Spleen (tissue), 7 donors: ENCODE results near the gene COL5A1.

Experiments used
- POLR2A ChIP-seq, 3 donors: fragments of 450-650 bp; IDR thresholded peaks; one replicate each; pipeline ENCODE4 v1.5.1; 2017; ENCODE audit warnings: antibody characterized with exemption in 3 of 3, mild to moderate bottlenecking in 1 of 3
- POLR2AphosphoS5 ChIP-seq, 3 donors: sonication (generic); formaldehyde crosslinking; IDR thresholded peaks; one replicate each; pipeline ENCODE4 v1.5.1; 2017; ENCODE audit warnings: antibody characterized with exemption in 3 of 3
- TF ChIP-seq, protein P1 (sequence below), 11 experiments: fragments of 200-600 bp in 7 of 11; fragments of 450-650 bp in 4 of 11; sonication (generic) in 4 of 11; IDR thresholded peaks in 8 of 11; conservative IDR thresholded peaks in 3 of 11; 1 replicate in 7 of 11; 2 replicates in 4 of 11; pipeline versions ENCODE4 v1.4.0 to v1.8.0; 2016 to 2021; ENCODE audit warnings: antibody characterized with exemption in 11 of 11, inconsistent platforms in 4 of 11, mild to moderate bottlenecking in 1 of 11
- donor health status: DM: no; HTN: no; CAD: no; lungs with moderate emphysema.
- donor health status: DM: no; HTN: no; CAD: no.
- donor health status: DM: no; HTN: no; CAD: no.

DNA sequence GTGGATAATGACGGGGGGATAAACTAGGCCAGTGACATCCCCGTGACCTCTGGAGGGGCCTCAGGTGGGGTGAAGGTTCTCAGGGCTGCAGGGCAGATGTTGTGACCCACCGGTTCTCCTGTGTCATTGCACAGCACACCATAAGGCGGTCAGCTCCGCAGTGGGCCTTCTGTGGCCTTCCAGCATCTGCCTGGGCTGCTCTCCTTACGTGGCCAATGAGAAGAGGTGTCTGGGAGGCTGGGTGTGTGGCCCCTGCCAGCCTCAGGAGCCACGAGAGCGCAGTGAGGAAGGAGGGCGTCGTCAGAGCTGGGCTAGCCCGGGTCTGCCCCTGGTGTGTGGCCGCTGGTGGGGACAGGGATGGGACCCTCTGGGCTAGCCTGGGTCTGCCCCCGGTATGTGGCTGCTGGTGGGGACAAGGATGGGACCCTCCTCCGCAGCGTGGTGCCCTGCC, 48.7 kb downstream of the COL5A1 start:
- TF ChIP-seq, protein P1, sequence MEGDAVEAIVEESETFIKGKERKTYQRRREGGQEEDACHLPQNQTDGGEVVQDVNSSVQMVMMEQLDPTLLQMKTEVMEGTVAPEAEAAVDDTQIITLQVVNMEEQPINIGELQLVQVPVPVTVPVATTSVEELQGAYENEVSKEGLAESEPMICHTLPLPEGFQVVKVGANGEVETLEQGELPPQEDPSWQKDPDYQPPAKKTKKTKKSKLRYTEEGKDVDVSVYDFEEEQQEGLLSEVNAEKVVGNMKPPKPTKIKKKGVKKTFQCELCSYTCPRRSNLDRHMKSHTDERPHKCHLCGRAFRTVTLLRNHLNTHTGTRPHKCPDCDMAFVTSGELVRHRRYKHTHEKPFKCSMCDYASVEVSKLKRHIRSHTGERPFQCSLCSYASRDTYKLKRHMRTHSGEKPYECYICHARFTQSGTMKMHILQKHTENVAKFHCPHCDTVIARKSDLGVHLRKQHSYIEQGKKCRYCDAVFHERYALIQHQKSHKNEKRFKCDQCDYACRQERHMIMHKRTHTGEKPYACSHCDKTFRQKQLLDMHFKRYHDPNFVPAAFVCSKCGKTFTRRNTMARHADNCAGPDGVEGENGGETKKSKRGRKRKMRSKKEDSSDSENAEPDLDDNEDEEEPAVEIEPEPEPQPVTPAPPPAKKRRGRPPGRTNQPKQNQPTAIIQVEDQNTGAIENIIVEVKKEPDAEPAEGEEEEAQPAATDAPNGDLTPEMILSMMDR (IDR thresholded peaks at IDR 0.05 in 8 of 11, conservative IDR thresholded peaks at IDR 0.05 in 3 of 11): no peak
- TF ChIP-seq POLR2A (IDR thresholded peaks at IDR 0.05) (no peak), POLR2AphosphoS5 (IDR thresholded peaks at IDR 0.05) (no peak)
